PC-9 (cell line): Measurements from ENCODE around the gene GALNT7. TPM values are rescaled to one million over a fixed set of nuclear protein-coding genes. Genes with fewer than 3 reads are reported as not detected.
A peak's percentile ranks its signal among the peaks of the same experiment; 100 is the strongest.

Source experiments
- BruUV-seq: library from RNA; stranded (reverse); fragments of 400-500 nt; replicated peaks from 2 replicates; lab custom pipeline; 2021; lab: Mats Ljungman, UMichigan
- CTCF ChIA-PET: fragments of 300-600 bp; sonication (Branson Sonifier 250); formaldehyde crosslinking; loops from one replicate; lab custom pipeline; 2022; ENCODE audit warnings: antibody characterized with exemption; lab: Charles Lee
- POLR2A ChIA-PET: fragments of 300-600 bp; sonication (Branson Sonifier 250); formaldehyde crosslinking; loops from one replicate; lab custom pipeline; 2022; ENCODE audit warnings: antibody characterized with exemption; ENCODE audit not compliant: unreplicated experiment; lab: Charles Lee
- DNase-seq, 2 experiments: peaks; one replicate each; pipeline versions ENCODE4 v3.0.0 to v3.0.0-alpha.2; 2015 to 2022; ENCODE audit warnings: mixed read lengths in 1 of 2
- H2AFZ ChIP-seq: fragments of 200-600 bp; sonication (generic); 2 replicates; pipeline ENCODE4 v1.8.1; 2017; ENCODE audit warnings: antibody characterized with exemption
- H3F3A ChIP-seq: fragments of 200-600 bp; sonication (generic); 2 replicates; pipeline ENCODE4 v1.8.1; 2017; ENCODE audit warnings: antibody characterized with exemption, mild to moderate bottlenecking, low read depth; ENCODE audit not compliant: insufficient read depth
- H3K27ac ChIP-seq: fragments of 200-600 bp; sonication (generic); 2 replicates; pipeline ENCODE4 v1.6.1; 2016; ENCODE audit warnings: mixed run types
- H3K27me3 ChIP-seq: fragments of 200-600 bp; sonication (generic); 2 replicates; pipeline ENCODE4 v1.6.1; 2016; ENCODE audit warnings: low read depth, mixed run types; ENCODE audit not compliant: insufficient read depth
- H3K36me3 ChIP-seq: fragments of 200-600 bp; sonication (generic); 2 replicates; pipeline ENCODE4 v1.6.1; 2016; ENCODE audit warnings: low read depth, mixed run types
- H3K4me1 ChIP-seq: fragments of 200-600 bp; sonication (generic); replicated peaks from 2 replicates; pipeline ENCODE4 v1.6.1; 2016; ENCODE audit warnings: mixed run types; ENCODE audit not compliant: insufficient read depth
- H3K4me2 ChIP-seq: fragments of 200-600 bp; sonication (generic); 2 replicates; pipeline ENCODE4 v1.6.1; 2017; ENCODE audit warnings: mixed run types
- H3K4me3 ChIP-seq: fragments of 200-600 bp; sonication (generic); 2 replicates; pipeline ENCODE4 v1.6.1; 2016; ENCODE audit warnings: mixed run types
- H3K79me2 ChIP-seq: fragments of 200-600 bp; sonication (generic); 2 replicates; pipeline ENCODE4 v1.6.1; 2017; ENCODE audit warnings: low read depth, mixed run types
- H3K9me2 ChIP-seq: fragments of 200-600 bp; sonication (generic); 2 replicates; pipeline ENCODE4 v1.8.1; 2017; ENCODE audit warnings: mild to moderate bottlenecking; ENCODE audit not compliant: insufficient read depth
- H3K9me3 ChIP-seq: fragments of 200-600 bp; sonication (generic); 2 replicates; pipeline ENCODE4 v1.8.1; 2016; ENCODE audit warnings: low read depth; ENCODE audit not compliant: insufficient read depth
- H4K20me1 ChIP-seq: fragments of 200-600 bp; sonication (generic); 2 replicates; pipeline ENCODE4 v1.8.1; 2017; ENCODE audit not compliant: insufficient read depth
- CTCF ChIP-seq: fragments of 200-600 bp; sonication (generic); conservative IDR thresholded peaks from 2 replicates; pipeline ENCODE4 v1.6.1; 2017; ENCODE audit warnings: mixed run types, antibody characterized with exemption, mild to moderate bottlenecking, moderate library complexity
- EZH2 ChIP-seq: fragments of 200-600 bp; sonication (generic); IDR thresholded peaks from 2 replicates; pipeline ENCODE4 v1.8.0; 2017; ENCODE audit warnings: antibody characterized with exemption, low read depth
- intact Hi-C: fragments of 100-400 bp; cut with micrococcal nuclease; formaldehyde crosslinking; loops from one replicate; pipeline ENCODE4 v1.10.0; 2022; ENCODE audit not compliant: unreplicated experiment
- total RNA-seq: library from RNA; stranded (reverse); gene quantifications from 2 replicates; pipeline ENCODE4 v1.2.3, GENCODE V29; 2021

The GALNT7 gene
- total RNA-seq, 1 experiment from 2014 or later: 57.2 TPM

- Histone ChIP-seq H3K4me3 (no peak overlapping the region), H3K36me3 (no peaks in the 10 kb centered on the region), H3F3A (peaks cover 21% of the 10 kb centered on the region; the same call in 1 of the 2 replicates), H3K27me3 (no peaks in the 10 kb centered on the region), H3K27ac (peak overlapping the region; percentile 81), H3K9me2 (no peaks in the 10 kb centered on the region), H3K9me3 (no peaks in the 10 kb centered on the region; the same call in 1 of the 2 replicates), H3K4me2 (no peak overlapping the region), H3K79me2 (peaks cover 18% of the 10 kb centered on the region; the same call in 1 of the 2 replicates), H3K4me1 (peaks cover 23% of the 10 kb centered on the region), H4K20me1 (no peaks in the 10 kb centered on the region), H2AFZ (no peak overlapping the region)
- no peak for DNase-seq
- no TSS peak for BruUV-seq
- intact Hi-C loops: loop anchor here (10.0 kb wide), 1 partner anchor 419 kb away; no protein-coding TSS in a partner anchor
- ChIA-PET POLR2A (no interaction called here), CTCF (no interaction called here)
- no peak for TF ChIP-seq EZH2
- TF ChIP-seq CTCF: no peak
These were observed 85.0 kb downstream of the GALNT7 start for GRCh38 chr4:173253561-173253960.

DNA sequence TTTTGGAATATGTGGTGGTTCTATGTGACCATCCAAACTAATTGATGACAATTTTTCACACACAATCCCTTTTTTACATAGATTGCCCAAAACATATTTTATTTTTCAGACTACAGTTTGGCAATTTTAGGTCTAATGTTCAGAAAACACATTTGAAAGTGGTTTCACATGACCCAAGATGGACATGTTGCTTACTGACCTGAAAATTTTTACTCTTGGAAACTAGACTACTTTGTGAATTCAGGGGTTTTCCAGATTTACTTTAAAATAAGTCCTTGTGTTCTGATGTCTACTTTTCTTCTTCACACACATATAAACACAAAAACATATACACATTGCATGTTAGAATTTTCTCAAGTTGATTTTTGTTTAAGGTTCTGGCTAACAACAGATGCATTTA is 86.0 kb downstream of the GALNT7 start:
- Histone ChIP-seq H3K27ac (no peak overlapping the region), H3K4me3 (no peak overlapping the region)
- CTCF ChIA-PET: no interaction called here

GRCh38 chr4:173256825-173257224 is 88.2 kb downstream of the GALNT7 start:
- no TSS peak for BruUV-seq
- no peaks in the 10 kb centered on the region for H3K36me3 ChIP-seq
- no peak overlapping the region for H3K27ac ChIP-seq
- no peaks in the 10 kb centered on the region for H3K27me3 ChIP-seq
- no peaks in the 10 kb centered on the region; the same call in 1 of the 2 replicates for H3K9me3 ChIP-seq
- TF ChIP-seq CTCF (no peak), EZH2 (no peak)
- H3K4me1 ChIP-seq: peaks cover 15% of the 10 kb centered on the region
- no peak for DNase-seq
- H3F3A ChIP-seq: peaks cover 16% of the 10 kb centered on the region; the same call in 1 of the 2 replicates
- ChIA-PET CTCF (interaction anchor here (0.6 to 1.8 kb wide), 4 partner anchors 38 to 243 kb away, joined by 4 to 22 read pairs (median 12); no protein-coding TSS in a partner anchor), POLR2A (interaction anchor here (0.7 kb wide), 1 partner anchor 37 kb away, joined by 9 read pairs; no protein-coding TSS in a partner anchor)
- no peaks in the 10 kb centered on the region for H4K20me1 ChIP-seq
- H3K4me3 ChIP-seq: no peak overlapping the region
- peaks cover 18% of the 10 kb centered on the region; the same call in 1 of the 2 replicates for H3K79me2 ChIP-seq
- intact Hi-C loops: loop anchor here (1.0 to 10.0 kb wide), 5 partner anchors 160 to 422 kb away; no protein-coding TSS in a partner anchor
- no peak overlapping the region for H3K4me2 ChIP-seq
- no peak overlapping the region for H2AFZ ChIP-seq
- no peaks in the 10 kb centered on the region for H3K9me2 ChIP-seq

More for the DNA sequence above, 86.0 kb downstream of the GALNT7 start:
- H3K79me2 ChIP-seq: peaks cover 18% of the 10 kb centered on the region; the same call in 1 of the 2 replicates
- no peak overlapping the region for H2AFZ ChIP-seq
- intact Hi-C loops: loop anchor here (5.0 to 10.0 kb wide), 3 partner anchors 163 to 420 kb away; no protein-coding TSS in a partner anchor
- peaks cover 23% of the 10 kb centered on the region for H3K4me1 ChIP-seq
- H3K4me2 ChIP-seq: no peak overlapping the region
- H3F3A ChIP-seq: peaks cover 21% of the 10 kb centered on the region; the same call in 1 of the 2 replicates
- H4K20me1 ChIP-seq: no peaks in the 10 kb centered on the region
- H3K9me3 ChIP-seq: no peaks in the 10 kb centered on the region; the same call in 1 of the 2 replicates
- H3K9me2 ChIP-seq: no peaks in the 10 kb centered on the region
- no peaks in the 10 kb centered on the region for H3K36me3 ChIP-seq
- TF ChIP-seq CTCF (no peak), EZH2 (no peak)
- POLR2A ChIA-PET: no interaction called here
- H3K27me3 ChIP-seq: no peaks in the 10 kb centered on the region
- BruUV-seq: no TSS peak
- DNase-seq: no peak
